GM10266 (cell line): Measurements from ENCODE around the gene TSPAN10.

Experiments used
- DNase-seq: peaks from one replicate; pipeline ENCODE4 v3.0.0; 2012; ENCODE audit errors: extremely low spot score
- CTCF ChIP-seq: IDR thresholded peaks from 2 replicates; pipeline ENCODE4 v1.5.1; 2012; ENCODE audit warnings: mild to moderate bottlenecking, low read depth; ENCODE audit not compliant: control insufficient read depth, insufficient read depth; ENCODE audit errors: missing control alignments

Gene TSPAN10

GRCh38 chr17:81601525-81602120 is 35.4 kb upstream of the TSPAN10 start:
- DNase-seq: peak; percentile 75
- peak; percentile 64 for TF ChIP-seq CTCF

GRCh38 chr17:81603846-81604610 is 33.0 kb upstream of the TSPAN10 start:
- no peak for DNase-seq
- no peak for TF ChIP-seq CTCF

- TF ChIP-seq CTCF: no peak
- DNase-seq: no peak
These were observed 29.6 kb upstream of the TSPAN10 start for GRCh38 chr17:81607431-81607830.

- DNase-seq: no peak
- TF ChIP-seq CTCF: no peak
These were observed 28.9 kb upstream of the TSPAN10 start for GRCh38 chr17:81608082-81608481.

GRCh38 chr17:81608605-81609004 is 28.4 kb upstream of the TSPAN10 start:
- no peak for DNase-seq
- TF ChIP-seq CTCF: no peak

- DNase-seq: no peak
- no peak for TF ChIP-seq CTCF
These were observed 27.3 kb upstream of the TSPAN10 start for GRCh38 chr17:81609541-81610311.

GRCh38 chr17:81612172-81612970 is 24.6 kb upstream of the TSPAN10 start:
- DNase-seq: no peak
- no peak for TF ChIP-seq CTCF
